ENCODE measurements around the gene ZNRF3. TPM values are rescaled to one million over a fixed set of nuclear protein-coding genes. Genes with fewer than 3 reads are reported as not detected.
"Not testable (repeated sequence)": the region's sequence is repeated elsewhere in the genome, so short reads cannot be mapped to it uniquely, and the experiment has no call there.

Gene ZNRF3
- total and polyA plus RNA-seq, 4 donors: 3.5 to 10.2 (median 6.9) TPM

DNA sequence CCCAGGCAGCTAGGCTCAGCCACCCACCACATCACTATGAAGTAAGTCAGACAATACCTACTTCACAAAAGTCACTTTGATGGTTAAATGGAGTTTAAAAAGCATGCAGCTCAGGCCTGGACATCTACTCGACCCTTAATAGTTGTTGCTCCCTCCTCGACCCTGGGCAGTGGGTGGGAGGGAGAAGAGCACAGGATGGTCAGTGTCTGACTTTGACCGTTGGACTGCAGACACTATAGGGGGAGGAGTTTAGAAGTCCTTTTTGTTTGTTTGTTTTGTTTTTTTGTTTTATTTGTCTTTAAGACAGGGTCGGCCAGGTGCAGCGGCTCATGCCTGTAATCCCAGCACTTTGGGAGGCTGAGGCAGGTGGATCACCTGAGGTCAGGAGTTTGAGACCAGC lies 44.4 kb upstream of the ZNRF3 start:
- ATAC-seq (ENCODE audit: insufficient read depth, low FRiP score) (no peak), DNase-seq (no peak)
- H3K4me3 ChIP-seq: no peak overlapping the region
- 83 to 92% methylated on average over 5 of the region's 5 CpGs for WGBS, 2 donors
- no peak overlapping the region for H3K27ac ChIP-seq (ENCODE audit: low read depth in 1 of 2, low read length in 1 of 2)
- H3K9ac ChIP-seq (ENCODE audit: insufficient read depth in 1 of 2, low read length in 2 of 2): no peak overlapping the region
- H3K4me1 ChIP-seq (ENCODE audit: control insufficient read depth in 5 of 5, insufficient read depth in 5 of 5, low read length in 5 of 5): no peaks in the 10 kb centered on the region
- H3K27me3 ChIP-seq (ENCODE audit: control insufficient read depth in 3 of 3, insufficient read depth in 3 of 3, low read length in 2 of 3): no peaks in the 10 kb centered on the region
- peaks cover 0 to 2% (median 0%) of the 10 kb centered on the region in 4 donors for H3K36me3 ChIP-seq (ENCODE audit: control insufficient read depth in 4 of 4, insufficient read depth in 4 of 4, low read length in 4 of 4)
- no peaks in the 10 kb centered on the region for H3K9me3 ChIP-seq (ENCODE audit: control insufficient read depth in 4 of 4, insufficient read depth in 3 of 4, low read length in 3 of 4)
- TF ChIP-seq, protein P1, sequence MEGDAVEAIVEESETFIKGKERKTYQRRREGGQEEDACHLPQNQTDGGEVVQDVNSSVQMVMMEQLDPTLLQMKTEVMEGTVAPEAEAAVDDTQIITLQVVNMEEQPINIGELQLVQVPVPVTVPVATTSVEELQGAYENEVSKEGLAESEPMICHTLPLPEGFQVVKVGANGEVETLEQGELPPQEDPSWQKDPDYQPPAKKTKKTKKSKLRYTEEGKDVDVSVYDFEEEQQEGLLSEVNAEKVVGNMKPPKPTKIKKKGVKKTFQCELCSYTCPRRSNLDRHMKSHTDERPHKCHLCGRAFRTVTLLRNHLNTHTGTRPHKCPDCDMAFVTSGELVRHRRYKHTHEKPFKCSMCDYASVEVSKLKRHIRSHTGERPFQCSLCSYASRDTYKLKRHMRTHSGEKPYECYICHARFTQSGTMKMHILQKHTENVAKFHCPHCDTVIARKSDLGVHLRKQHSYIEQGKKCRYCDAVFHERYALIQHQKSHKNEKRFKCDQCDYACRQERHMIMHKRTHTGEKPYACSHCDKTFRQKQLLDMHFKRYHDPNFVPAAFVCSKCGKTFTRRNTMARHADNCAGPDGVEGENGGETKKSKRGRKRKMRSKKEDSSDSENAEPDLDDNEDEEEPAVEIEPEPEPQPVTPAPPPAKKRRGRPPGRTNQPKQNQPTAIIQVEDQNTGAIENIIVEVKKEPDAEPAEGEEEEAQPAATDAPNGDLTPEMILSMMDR (IDR thresholded peaks at IDR 0.05; ENCODE audit: control extremely low read depth, extremely low read depth): no peak

GRCh38 chr22:28841111-28841510 lies 42.3 kb upstream of the ZNRF3 start:
- ATAC-seq (ENCODE audit: insufficient read depth, low FRiP score) (no peak), DNase-seq (no peak)
- Histone ChIP-seq H3K27ac (ENCODE audit: low read depth in 1 of 2, low read length in 1 of 2) (no peak overlapping the region), H3K9ac (ENCODE audit: insufficient read depth in 1 of 2, low read length in 2 of 2) (no peak overlapping the region), H3K36me3 (ENCODE audit: control insufficient read depth in 4 of 4, insufficient read depth in 4 of 4, low read length in 4 of 4) (no peaks in the 10 kb centered on the region), H3K27me3 (ENCODE audit: control insufficient read depth in 3 of 3, insufficient read depth in 3 of 3, low read length in 2 of 3) (no peaks in the 10 kb centered on the region), H3K9me3 (ENCODE audit: control insufficient read depth in 4 of 4, insufficient read depth in 3 of 4, low read length in 3 of 4) (peaks cover 0 to 2% (median 0%) of the 10 kb centered on the region in 4 donors), H3K4me3 (no peak overlapping the region), H3K4me1 (ENCODE audit: control insufficient read depth in 5 of 5, insufficient read depth in 5 of 5, low read length in 5 of 5) (no peaks in the 10 kb centered on the region)
- TF ChIP-seq, protein P1 (IDR thresholded peaks at IDR 0.05; ENCODE audit: control extremely low read depth, extremely low read depth): no peak
- WGBS, 2 donors: 38 to 76% methylated on average over 5 of the region's 5 CpGs

DNA sequence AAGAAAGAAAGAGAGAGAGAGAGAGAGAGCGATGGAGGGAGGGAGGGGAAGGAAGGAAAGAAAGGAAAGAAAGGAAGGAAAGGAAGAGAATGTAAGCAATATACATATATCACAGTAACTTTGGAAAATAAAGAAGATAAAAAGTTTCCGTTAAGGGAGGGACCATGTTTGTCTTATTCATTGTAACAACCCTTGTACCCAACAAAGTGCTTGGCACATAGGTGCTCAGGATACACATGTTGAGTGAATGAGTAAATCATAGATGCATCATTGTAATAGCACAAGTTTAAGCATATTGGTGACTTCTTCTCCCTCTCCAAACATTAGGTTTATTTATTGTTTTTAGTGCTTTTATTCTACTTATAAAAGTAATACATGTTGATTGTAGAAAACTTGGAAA lies 39.7 kb upstream of the ZNRF3 start:
- Histone ChIP-seq H3K27me3 (ENCODE audit: control insufficient read depth in 3 of 3, insufficient read depth in 3 of 3, low read length in 2 of 3) (no peaks in the 10 kb centered on the region), H3K9me3 (ENCODE audit: control insufficient read depth in 4 of 4, insufficient read depth in 3 of 4, low read length in 3 of 4) (peaks cover 0 to 4% (median 2%) of the 10 kb centered on the region in 4 donors), H3K36me3 (ENCODE audit: control insufficient read depth in 4 of 4, insufficient read depth in 4 of 4, low read length in 4 of 4) (no peaks in the 10 kb centered on the region), H3K27ac (ENCODE audit: low read depth in 1 of 2, low read length in 1 of 2) (no peak overlapping the region), H3K9ac (ENCODE audit: insufficient read depth in 1 of 2, low read length in 2 of 2) (no peak overlapping the region), H3K4me3 (no peak overlapping the region), H3K4me1 (ENCODE audit: control insufficient read depth in 5 of 5, insufficient read depth in 5 of 5, low read length in 5 of 5) (no peaks in the 10 kb centered on the region)
- WGBS, 2 donors: 61 to 73% methylated on average over 2 of the region's 2 CpGs
- DNase-seq: no peak
- no peak for ATAC-seq (ENCODE audit: insufficient read depth, low FRiP score)
- TF ChIP-seq, protein P1 (IDR thresholded peaks at IDR 0.05; ENCODE audit: control extremely low read depth, extremely low read depth): no peak

DNA sequence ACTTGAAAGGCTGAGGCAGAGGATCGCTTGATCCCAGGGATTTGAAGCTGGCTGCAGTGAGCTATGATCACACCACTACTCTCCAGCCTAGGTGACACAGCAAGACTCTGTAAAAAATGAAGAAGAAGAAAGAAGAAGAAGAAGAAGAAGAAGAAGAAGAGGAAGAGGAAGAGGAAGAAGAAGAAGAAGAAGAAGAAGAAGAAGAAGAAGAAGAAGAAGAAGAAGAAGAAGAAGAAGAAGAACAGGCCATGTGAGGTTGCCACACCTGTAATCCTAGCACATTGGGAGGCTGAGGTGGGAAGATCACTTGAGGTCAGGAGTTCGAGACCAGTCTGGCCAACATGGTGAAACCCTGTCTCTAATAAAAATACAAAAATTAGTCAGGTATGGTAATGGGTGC lies 39.1 kb upstream of the ZNRF3 start:
- H3K36me3 ChIP-seq (ENCODE audit: control insufficient read depth in 4 of 4, insufficient read depth in 4 of 4, low read length in 4 of 4): not testable (repeated sequence)
- WGBS, 2 donors: 92% methylated on average over 2 of the region's 2 CpGs

More for the DNA sequence above, 39.1 kb upstream of the ZNRF3 start:
- DNase-seq; ATAC-seq (ENCODE audit: insufficient read depth, low FRiP score); H3K27ac ChIP-seq (ENCODE audit: low read depth in 1 of 2, low read length in 1 of 2); H3K9me3 ChIP-seq (ENCODE audit: control insufficient read depth in 4 of 4, insufficient read depth in 3 of 4, low read length in 3 of 4); H3K4me3 ChIP-seq; H3K27me3 ChIP-seq (ENCODE audit: control insufficient read depth in 3 of 3, insufficient read depth in 3 of 3, low read length in 2 of 3); H3K4me1 ChIP-seq (ENCODE audit: control insufficient read depth in 5 of 5, insufficient read depth in 5 of 5, low read length in 5 of 5); H3K9ac ChIP-seq (ENCODE audit: insufficient read depth in 1 of 2, low read length in 2 of 2): not testable (repeated sequence)

All from lung (tissue), 12 donors.